H9 (cell line): ENCODE data around the gene NAALADL1. TPM values are rescaled to one million over a fixed set of nuclear protein-coding genes. Genes with fewer than 3 reads are reported as not detected.

Experiments used
- DNase-seq: peaks from one replicate; pipeline ENCODE4 v3.0.0-alpha.2; 2017
- H2AFZ ChIP-seq: one replicate; pipeline ENCODE4 v1.6.1; 2013; ENCODE audit warnings: mild to moderate bottlenecking, low read length, control low read depth, moderate library complexity
- H2AK5ac ChIP-seq: 2 replicates; pipeline ENCODE4 v1.6.1; 2013; ENCODE audit warnings: low read length, control low read depth, mixed read lengths; ENCODE audit not compliant: insufficient read length
- H2BK120ac ChIP-seq: one replicate; pipeline ENCODE4 v1.6.1; 2013; ENCODE audit warnings: low read depth, mild to moderate bottlenecking, low read length, control low read depth, inconsistent platforms; ENCODE audit not compliant: poor library complexity, severe bottlenecking
- H2BK12ac ChIP-seq: 2 replicates; pipeline ENCODE4 v1.6.1; 2013; ENCODE audit warnings: low read length, control low read depth, mixed read lengths, low read depth; ENCODE audit not compliant: insufficient read length
- H2BK15ac ChIP-seq: 2 replicates; pipeline ENCODE4 v1.6.1; 2013; ENCODE audit warnings: low read depth, low read length, control low read depth
- H2BK20ac ChIP-seq: one replicate; pipeline ENCODE4 v1.6.1; 2013; ENCODE audit warnings: low read depth, mild to moderate bottlenecking, low read length, control low read depth, inconsistent platforms; ENCODE audit not compliant: poor library complexity, severe bottlenecking
- H2BK5ac ChIP-seq: 2 replicates; pipeline ENCODE4 v1.6.1; 2013; ENCODE audit warnings: low read length, control low read depth, mixed read lengths; ENCODE audit not compliant: insufficient read length
- H3K14ac ChIP-seq: 2 replicates; pipeline ENCODE4 v1.6.1; 2013; ENCODE audit warnings: low read length, control low read depth; ENCODE audit not compliant: insufficient read depth
- H3K18ac ChIP-seq: 2 replicates; pipeline ENCODE4 v1.6.1; 2013; ENCODE audit warnings: low read depth, mild to moderate bottlenecking, mixed read lengths, low read length, control low read depth; ENCODE audit not compliant: insufficient read length
- H3K23ac ChIP-seq: 2 replicates; pipeline ENCODE4 v1.6.1; 2013; ENCODE audit warnings: low read length, control low read depth, mixed read lengths, low read depth; ENCODE audit not compliant: insufficient read length
- H3K23me2 ChIP-seq: 2 replicates; pipeline ENCODE4 v1.6.1; 2013; ENCODE audit warnings: low read depth, mild to moderate bottlenecking, mixed read lengths, low read length, control low read depth; ENCODE audit not compliant: insufficient read length, poor library complexity, severe bottlenecking
- H3K27ac ChIP-seq: 2 replicates; pipeline ENCODE4 v1.5.1; 2013; ENCODE audit warnings: low read length, control low read depth, mixed read lengths, low read depth; ENCODE audit not compliant: insufficient read length
- H3K27me3 ChIP-seq: 2 replicates; pipeline ENCODE4 v1.6.1; 2013; ENCODE audit warnings: low read length, control low read depth, inconsistent platforms; ENCODE audit not compliant: insufficient read depth
- H3K4ac ChIP-seq: 2 replicates; pipeline ENCODE4 v1.6.1; 2013; ENCODE audit warnings: low read depth, mild to moderate bottlenecking, control low read depth, inconsistent platforms, low read length, moderate library complexity
- H3K4me1 ChIP-seq: 2 replicates; pipeline ENCODE4 v1.6.1; 2013; ENCODE audit warnings: low read length, control low read depth, inconsistent platforms; ENCODE audit not compliant: insufficient read depth
- H3K4me2 ChIP-seq: 2 replicates; pipeline ENCODE4 v1.6.1; 2013; ENCODE audit warnings: low read length, control low read depth, mixed read lengths; ENCODE audit not compliant: insufficient read length, insufficient read depth
- H3K56ac ChIP-seq: 2 replicates; pipeline ENCODE4 v1.6.1; 2013; ENCODE audit warnings: low read depth, mild to moderate bottlenecking, mixed read lengths, low read length, control low read depth; ENCODE audit not compliant: insufficient read length
- H3K79me1 ChIP-seq: 2 replicates; pipeline ENCODE4 v1.6.1; 2013; ENCODE audit warnings: low read depth, mild to moderate bottlenecking, moderate library complexity, low read length, control low read depth, inconsistent platforms; ENCODE audit not compliant: insufficient read depth, poor library complexity, severe bottlenecking
- H3K79me2 ChIP-seq: 2 replicates; pipeline ENCODE4 v1.6.1; 2013; ENCODE audit warnings: low read length, control low read depth, inconsistent platforms; ENCODE audit not compliant: insufficient read depth
- H3K9ac ChIP-seq: 2 replicates; pipeline ENCODE4 v1.6.1; 2013; ENCODE audit warnings: low read length, control low read depth, mixed read lengths; ENCODE audit not compliant: insufficient read length; ENCODE audit errors: extremely low read depth
- H3K9me3 ChIP-seq: one replicate; pipeline ENCODE4 v1.6.1; 2013; ENCODE audit warnings: low read depth, low read length, inconsistent platforms; ENCODE audit not compliant: control insufficient read depth
- H3T11ph ChIP-seq: one replicate; pipeline ENCODE4 v1.6.1; 2013; ENCODE audit warnings: mild to moderate bottlenecking, low read length, control low read depth, inconsistent platforms
- H4K20me1 ChIP-seq: one replicate; pipeline ENCODE4 v1.6.1; 2013; ENCODE audit not compliant: control insufficient read depth, insufficient read length, insufficient read depth
- H4K5ac ChIP-seq: 2 replicates; pipeline ENCODE4 v1.6.1; 2013; ENCODE audit warnings: low read depth, mild to moderate bottlenecking, mixed read lengths, low read length, control low read depth; ENCODE audit not compliant: insufficient read length
- H4K8ac ChIP-seq: replicated peaks from 2 replicates; pipeline ENCODE4 v1.6.1; 2013; ENCODE audit warnings: low read length, control low read depth, mixed read lengths, low read depth; ENCODE audit not compliant: insufficient read length
- H4K91ac ChIP-seq: 2 replicates; pipeline ENCODE4 v1.6.1; 2013; ENCODE audit warnings: low read depth, mild to moderate bottlenecking, moderate library complexity, mixed read lengths, low read length, control low read depth; ENCODE audit not compliant: insufficient read length
- H3K27ac Mint-ChIP-seq, 3 experiments: 2 replicates in 2 of 3; 3 replicates in 1 of 3; pipeline ENCODE4 v1.8.0; 2020 to 2021; ENCODE audit warnings: mixed read lengths in 3 of 3, mild to moderate bottlenecking in 1 of 3, moderate library complexity in 1 of 3
- H3K27me3 Mint-ChIP-seq: 2 replicates; pipeline ENCODE4 v1.8.0; 2021; ENCODE audit warnings: low read depth, mild to moderate bottlenecking, moderate library complexity, mixed read lengths
- H3K36me3 Mint-ChIP-seq, 3 experiments: 2 replicates in 2 of 3; 3 replicates in 1 of 3; pipeline ENCODE4 v1.8.0; 2020 to 2021; ENCODE audit warnings: low read depth in 3 of 3, mixed read lengths in 3 of 3; ENCODE audit not compliant: insufficient read depth in 1 of 3
- H3K4me1 Mint-ChIP-seq, 2 experiments: 2 replicates each; pipeline ENCODE4 v1.8.0; 2020; ENCODE audit warnings: mixed read lengths in 2 of 2
- H3K4me3 Mint-ChIP-seq, 2 experiments: 2 replicates in 1 of 2; 3 replicates in 1 of 2; pipeline ENCODE4 v1.8.0; 2020 to 2021; ENCODE audit warnings: mild to moderate bottlenecking in 2 of 2, mixed read lengths in 2 of 2, moderate library complexity in 1 of 2
- H3K9me3 Mint-ChIP-seq, 2 experiments: 2 replicates in 1 of 2; 3 replicates in 1 of 2; pipeline ENCODE4 v1.8.0; 2020; ENCODE audit warnings: mild to moderate bottlenecking in 2 of 2, mixed read lengths in 2 of 2, moderate library complexity in 1 of 2
- WGBS: extraction: QIAGEN DNeasy Blood & Tissue Kit; methylation state at CpG from one replicate; pipeline ENCODE4 v1.1.7; 2013; ENCODE audit warnings: missing lambda C conversion rate, low lambda C conversion rate, mixed read lengths; ENCODE audit not compliant: insufficient read length; ENCODE audit errors: extremely low coverage; 5-methylcytosine and 5-hydroxymethylcytosine counted together
- total RNA-seq: library from RNA; stranded (reverse); gene quantifications from 2 replicates; pipeline ENCODE4 v1.2.1, GENCODE V29; 2021
- TF ChIP-seq, protein P1 (sequence below): fragments of 200-600 bp; sonication (generic); conservative IDR thresholded peaks from 3 replicates; pipeline ENCODE4 v1.8.0; 2021; ENCODE audit warnings: antibody characterized with exemption, mild to moderate bottlenecking

Gene NAALADL1
- total RNA-seq, 1 experiment from 2014 or later, result 1.0 TPM

DNA sequence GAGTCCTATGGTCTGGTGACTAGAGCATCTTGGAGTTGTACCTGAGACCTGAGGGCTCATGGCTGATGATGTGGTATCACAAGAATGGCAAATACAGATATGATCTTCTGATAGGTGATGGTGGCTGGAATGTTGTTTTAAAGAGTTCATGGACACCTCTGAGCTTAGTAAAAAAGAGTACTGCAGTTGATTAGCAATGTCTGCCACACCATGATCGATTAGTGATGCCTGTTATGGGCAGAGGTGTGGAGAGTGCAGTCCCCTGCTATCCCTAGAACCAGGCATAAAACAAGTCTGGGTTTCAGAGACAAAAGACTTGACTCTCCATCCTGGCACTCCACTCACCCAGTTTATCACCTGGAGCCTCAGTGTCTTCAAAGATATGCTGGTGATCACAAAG is 60.2 kb downstream of the NAALADL1 start:
- DNase-seq, result no peak
- Histone ChIP-seq H2BK12ac (no peak overlapping the region), H4K8ac (no peak overlapping the region), H3K79me1 (no peaks in the 10 kb centered on the region), H2BK120ac (no peak overlapping the region), H3K56ac (no peak overlapping the region), H4K5ac (no peak overlapping the region), H2AK5ac (no peak overlapping the region), H4K20me1 (no peaks in the 10 kb centered on the region), H3K9ac (no peak overlapping the region), H3K79me2 (no peaks in the 10 kb centered on the region), H3K4ac (no peak overlapping the region), H3K27ac (no peak overlapping the region), H3K14ac (no peak overlapping the region), H3K27me3 (no peaks in the 10 kb centered on the region), H3K18ac (no peak overlapping the region), H2AFZ (no peak overlapping the region), H4K91ac (no peak overlapping the region), H3K23ac (no peak overlapping the region), H2BK15ac (no peak overlapping the region), H2BK5ac (no peak overlapping the region), H3T11ph (no peak overlapping the region), H2BK20ac (no peak overlapping the region), H3K9me3 (no peaks in the 10 kb centered on the region), H3K4me1 (peaks cover 4% of the 10 kb centered on the region; the same call in 1 of the 2 replicates), H3K23me2 (no peaks in the 10 kb centered on the region), H3K4me2 (no peak overlapping the region)
- Mint-ChIP-seq H3K27ac (no peak overlapping the region), H3K27me3 (peaks cover under 1% of the 10 kb centered on the region; the same call in 1 of the 2 replicates), H3K4me1 (peaks cover 17 to 21% of the 10 kb centered on the region in 2 experiments), H3K9me3 (no peaks in the 10 kb centered on the region), H3K4me3 (peak overlapping the region in 1 of 2 experiments; percentile 30; a peak in 1 of 5 replicates), H3K36me3 (no peaks in the 10 kb centered on the region)
- TF ChIP-seq, protein P1, sequence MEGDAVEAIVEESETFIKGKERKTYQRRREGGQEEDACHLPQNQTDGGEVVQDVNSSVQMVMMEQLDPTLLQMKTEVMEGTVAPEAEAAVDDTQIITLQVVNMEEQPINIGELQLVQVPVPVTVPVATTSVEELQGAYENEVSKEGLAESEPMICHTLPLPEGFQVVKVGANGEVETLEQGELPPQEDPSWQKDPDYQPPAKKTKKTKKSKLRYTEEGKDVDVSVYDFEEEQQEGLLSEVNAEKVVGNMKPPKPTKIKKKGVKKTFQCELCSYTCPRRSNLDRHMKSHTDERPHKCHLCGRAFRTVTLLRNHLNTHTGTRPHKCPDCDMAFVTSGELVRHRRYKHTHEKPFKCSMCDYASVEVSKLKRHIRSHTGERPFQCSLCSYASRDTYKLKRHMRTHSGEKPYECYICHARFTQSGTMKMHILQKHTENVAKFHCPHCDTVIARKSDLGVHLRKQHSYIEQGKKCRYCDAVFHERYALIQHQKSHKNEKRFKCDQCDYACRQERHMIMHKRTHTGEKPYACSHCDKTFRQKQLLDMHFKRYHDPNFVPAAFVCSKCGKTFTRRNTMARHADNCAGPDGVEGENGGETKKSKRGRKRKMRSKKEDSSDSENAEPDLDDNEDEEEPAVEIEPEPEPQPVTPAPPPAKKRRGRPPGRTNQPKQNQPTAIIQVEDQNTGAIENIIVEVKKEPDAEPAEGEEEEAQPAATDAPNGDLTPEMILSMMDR, result no peak
- no CpG with 5 or more reads among the region's 1 CpG for WGBS
